Adrenal gland (tissue), 12 donors: Measurements from ENCODE around the gene MACF1. TPM values are rescaled to one million over a fixed set of nuclear protein-coding genes. Genes with fewer than 3 reads are reported as not detected.
A peak's percentile ranks its signal among the peaks of the same experiment; 100 is the strongest.

ENCODE experiments used
- DNase-seq, 7 donors: peaks; one replicate each; pipeline ENCODE4 v3.0.0-alpha.2; 2019 to 2020
- H3K27ac ChIP-seq, 5 donors: fragments of 200-600 bp; sonication (generic) in 4 of 5; 1 replicate in 3 of 5; 2 replicates in 2 of 5; pipeline versions ENCODE4 v1.5.1 to v1.8.0; 2016 to 2020; ENCODE audit warnings: mild to moderate bottlenecking in 1 of 5
- H3K27me3 ChIP-seq: fragments of 200-600 bp; 2 replicates; pipeline ENCODE4 v1.8.0; 2021
- H3K36me3 ChIP-seq, 2 donors: fragments of 200-600 bp; replicated peaks in 1 of 2; 1 replicate in 1 of 2; 2 replicates in 1 of 2; pipeline versions ENCODE4 v1.5.1 to v1.8.0; 2018 to 2022
- H3K4me1 ChIP-seq, 2 donors: fragments of 200-600 bp; replicated peaks in 1 of 2; 1 replicate in 1 of 2; 2 replicates in 1 of 2; pipeline versions ENCODE4 v1.5.1 to v1.8.0; 2018 to 2021
- H3K4me3 ChIP-seq, 4 donors: fragments of 200-600 bp; sonication (generic) in 3 of 4; one replicate each; pipeline ENCODE4 v1.5.1; 2016 to 2018
- H3K9me3 ChIP-seq, 3 donors: fragments of 200-600 bp; sonication (generic) in 1 of 3; replicated peaks in 1 of 3; 1 replicate in 2 of 3; 2 replicates in 1 of 3; pipeline versions ENCODE4 v1.5.1 to v1.8.0; 2016 to 2021
- POLR2A ChIP-seq, 2 donors: fragments of 450-650 bp; IDR thresholded peaks; one replicate each; pipeline ENCODE4 v1.6.1; 2017; ENCODE audit warnings: antibody characterized with exemption in 2 of 2, mild to moderate bottlenecking in 2 of 2, moderate library complexity in 1 of 2
- WGBS, 4 donors: extraction: QIAGEN DNeasy Blood & Tissue Kit in 2 of 4; methylation state at CpG; one replicate each; pipeline versions ENCODE4 v1.1.5 to v1.1.7; 2013 to 2017; 5-methylcytosine and 5-hydroxymethylcytosine counted together
- intact Hi-C, 2 donors: fragments of 100-400 bp; cut with DNase I; formaldehyde crosslinking; loops; one replicate each; pipeline versions ENCODE4 v1.14.1 to v1.15.0; 2022 to 2023
- polyA plus RNA-seq, 3 donors: library from polyadenylated mRNA; stranded (reverse); fragments of 200-250 nt in 2 of 3; fragments of 350-450 nt in 1 of 3; fragmentation: Illumina TruSeq in 1 of 3; extraction: RNeasy Lipid Tissue Mini Kit (QIAGEN cat#74804) in 1 of 3; gene quantifications; one replicate each; pipeline ENCODE4 v1.2.3, GENCODE V29; 2013 to 2014
- total RNA-seq, 9 donors: library from RNA; depleted of rRNA in 4 of 9; stranded (reverse); fragments of >200 nt in 4 of 9; fragments of 120-200 nt in 1 of 9; fragmentation: NEBNext Ultra II Directional in 1 of 9; extraction: Animal tissue kit (Norgen Biotek cat#: 25700) in 1 of 9; gene quantifications; one replicate each; pipeline versions ENCODE4 v1.1.0 to v1.2.4, GENCODE V29; 2013 to 2023
- TF ChIP-seq, protein P1 (sequence below), 6 experiments: fragments of 450-650 bp in 4 of 6; fragments of 200-600 bp in 2 of 6; sonication (generic) in 1 of 6; IDR thresholded peaks; 1 replicate in 5 of 6; 2 replicates in 1 of 6; pipeline versions ENCODE4 v1.5.1 to v1.8.0; 2016 to 2021; ENCODE audit warnings: antibody characterized with exemption in 6 of 6, mild to moderate bottlenecking in 2 of 6, moderate library complexity in 1 of 6
- donor health status: healthy with polysubstance abuse.
- donor health status: Bipolar disorder and iron deficiency.
- donor health status: DM: yes; HTN: yes; CAD: no.
- donor health status: DM: no; HTN: no; CAD: no.
- donor health status: DM: no; HTN: no; CAD: no.
- donor health status: DM: yes; HTN: yes; CAD: no.

The MACF1 gene
- total and polyA plus RNA-seq, 12 donors: 85.1 to 334 (median 219) TPM

DNA sequence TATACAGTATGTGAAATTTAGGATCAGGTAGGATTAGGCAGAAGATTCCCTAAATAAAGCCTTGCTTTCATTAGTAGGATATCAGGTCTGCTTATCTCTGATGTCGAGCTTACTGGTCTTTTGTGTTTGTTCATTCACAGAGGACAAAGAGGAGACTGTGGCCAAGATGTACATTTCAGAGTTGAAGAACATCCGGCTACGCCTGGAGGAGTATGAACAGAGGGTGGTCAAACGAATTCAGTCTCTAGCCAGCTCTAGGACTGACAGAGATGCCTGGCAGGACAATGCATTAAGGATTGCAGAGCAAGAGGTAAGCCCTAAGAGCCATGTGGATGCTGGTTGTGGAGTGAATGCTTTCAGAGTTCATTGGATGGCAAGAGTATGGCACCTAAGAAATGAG is 106.2 kb downstream of the MACF1 start:
- Histone ChIP-seq H3K4me1 (peaks cover 0 to 7% of the 10 kb centered on the region in 2 donors), H3K36me3 (peaks cover 0 to 72% of the 10 kb centered on the region in 2 donors)
- intact Hi-C loops: no loop called here

DNA sequence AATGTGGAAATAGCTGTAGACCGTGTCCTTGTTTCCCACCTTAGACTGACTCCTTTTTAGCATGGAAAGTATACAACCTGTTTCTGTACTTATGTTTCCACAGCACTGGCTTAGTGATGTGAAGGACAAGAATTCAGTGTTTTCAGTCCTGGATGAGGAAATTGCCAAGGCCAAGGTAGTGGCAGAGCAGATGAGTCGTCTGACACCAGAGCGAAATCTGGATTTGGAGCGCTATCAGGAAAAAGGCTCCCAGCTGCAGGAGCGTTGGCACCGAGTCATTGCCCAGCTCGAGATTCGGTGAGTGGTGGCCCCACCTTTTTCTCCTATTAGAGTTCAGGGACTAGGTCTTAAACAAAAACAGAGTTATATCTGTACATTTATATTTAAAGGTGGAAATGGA is 112.6 kb downstream of the MACF1 start:
- Histone ChIP-seq H3K36me3 (peaks cover 0 to 78% of the 10 kb centered on the region in 2 donors), H3K27me3 (no peaks in the 10 kb centered on the region), H3K4me1 (peaks cover 3 to 12% of the 10 kb centered on the region in 2 donors), H3K4me3 (no peak overlapping the region), H3K27ac (peak overlapping the region in 4 of 5 donors; percentile 18 to 67 (median 46)), H3K9me3 (no peaks in the 10 kb centered on the region)
- 34 to 48% (median 40%) methylated on average over 8 of the region's 8 CpGs for WGBS, 4 donors
- intact Hi-C loops: no loop called here
- TF ChIP-seq, protein P1, sequence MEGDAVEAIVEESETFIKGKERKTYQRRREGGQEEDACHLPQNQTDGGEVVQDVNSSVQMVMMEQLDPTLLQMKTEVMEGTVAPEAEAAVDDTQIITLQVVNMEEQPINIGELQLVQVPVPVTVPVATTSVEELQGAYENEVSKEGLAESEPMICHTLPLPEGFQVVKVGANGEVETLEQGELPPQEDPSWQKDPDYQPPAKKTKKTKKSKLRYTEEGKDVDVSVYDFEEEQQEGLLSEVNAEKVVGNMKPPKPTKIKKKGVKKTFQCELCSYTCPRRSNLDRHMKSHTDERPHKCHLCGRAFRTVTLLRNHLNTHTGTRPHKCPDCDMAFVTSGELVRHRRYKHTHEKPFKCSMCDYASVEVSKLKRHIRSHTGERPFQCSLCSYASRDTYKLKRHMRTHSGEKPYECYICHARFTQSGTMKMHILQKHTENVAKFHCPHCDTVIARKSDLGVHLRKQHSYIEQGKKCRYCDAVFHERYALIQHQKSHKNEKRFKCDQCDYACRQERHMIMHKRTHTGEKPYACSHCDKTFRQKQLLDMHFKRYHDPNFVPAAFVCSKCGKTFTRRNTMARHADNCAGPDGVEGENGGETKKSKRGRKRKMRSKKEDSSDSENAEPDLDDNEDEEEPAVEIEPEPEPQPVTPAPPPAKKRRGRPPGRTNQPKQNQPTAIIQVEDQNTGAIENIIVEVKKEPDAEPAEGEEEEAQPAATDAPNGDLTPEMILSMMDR (IDR thresholded peaks at IDR 0.05): no peak
- no peak for TF ChIP-seq POLR2A (IDR thresholded peaks at IDR 0.05)
- peak; percentile 51 to 85 (median 80) for DNase-seq

More for the DNA sequence above, 106.2 kb downstream of the MACF1 start:
- H3K9me3 ChIP-seq: no peaks in the 10 kb centered on the region
- no peaks in the 10 kb centered on the region for H3K27me3 ChIP-seq
- 87 to 97% (median 88%) methylated on average over 4 of the region's 4 CpGs for whole genome bisulfite sequencing, 4 donors
- no peak overlapping the region for H3K27ac ChIP-seq
- TF ChIP-seq, protein P1 (IDR thresholded peaks at IDR 0.05): no peak
- no peak for TF ChIP-seq POLR2A (IDR thresholded peaks at IDR 0.05)
- DNase-seq: no peak
- no peak overlapping the region for H3K4me3 ChIP-seq

DNA sequence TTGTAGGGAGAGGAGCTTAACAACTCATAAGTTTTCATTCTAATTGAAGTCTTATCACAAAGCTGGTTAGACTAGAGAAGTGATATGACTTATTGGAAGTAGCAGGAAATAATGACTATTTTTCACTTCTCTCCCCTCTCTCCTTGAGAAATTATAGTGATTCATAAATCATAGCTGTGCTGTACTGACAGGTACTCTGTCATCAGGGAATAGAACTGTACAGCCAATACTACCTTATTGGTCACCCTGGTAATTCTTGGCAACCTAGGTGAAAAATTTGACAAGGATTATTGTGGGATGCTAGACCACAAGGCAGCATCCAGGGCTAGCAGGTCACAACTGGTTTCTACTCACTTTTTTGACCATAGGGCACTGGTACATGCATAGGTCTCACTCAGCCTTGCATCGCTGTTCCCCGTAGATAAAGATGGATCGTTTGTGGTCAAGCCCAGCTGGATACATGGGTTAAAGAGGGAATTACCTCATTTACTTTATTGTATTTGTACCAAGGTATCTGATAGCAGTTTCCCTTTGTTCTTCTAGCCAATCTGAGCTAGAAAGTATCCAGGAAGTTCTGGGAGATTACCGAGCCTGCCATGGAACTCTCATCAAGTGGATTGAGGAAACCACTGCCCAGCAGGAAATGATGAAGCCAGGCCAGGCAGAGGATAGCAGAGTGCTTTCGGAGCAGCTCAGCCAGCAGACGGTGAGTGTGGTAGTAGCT is 113.6 kb downstream of the MACF1 start:
- H3K27ac ChIP-seq: peak overlapping the region in 2 of 5 donors; percentile 1 to 67
- 77 to 90% (median 83%) methylated on average over 6 of the region's 6 CpGs for WGBS, 4 donors
- DNase-seq: no peak
- H3K9me3 ChIP-seq: no peaks in the 10 kb centered on the region
- no peak overlapping the region for H3K4me3 ChIP-seq
- H3K27me3 ChIP-seq: no peaks in the 10 kb centered on the region
- peaks cover 0 to 78% of the 10 kb centered on the region in 2 donors for H3K36me3 ChIP-seq
- intact Hi-C loops: no loop called here
- TF ChIP-seq, protein P1 (IDR thresholded peaks at IDR 0.05): no peak
- TF ChIP-seq POLR2A (IDR thresholded peaks at IDR 0.05): no peak
- H3K4me1 ChIP-seq: peaks cover 3 to 12% of the 10 kb centered on the region in 2 donors

DNA sequence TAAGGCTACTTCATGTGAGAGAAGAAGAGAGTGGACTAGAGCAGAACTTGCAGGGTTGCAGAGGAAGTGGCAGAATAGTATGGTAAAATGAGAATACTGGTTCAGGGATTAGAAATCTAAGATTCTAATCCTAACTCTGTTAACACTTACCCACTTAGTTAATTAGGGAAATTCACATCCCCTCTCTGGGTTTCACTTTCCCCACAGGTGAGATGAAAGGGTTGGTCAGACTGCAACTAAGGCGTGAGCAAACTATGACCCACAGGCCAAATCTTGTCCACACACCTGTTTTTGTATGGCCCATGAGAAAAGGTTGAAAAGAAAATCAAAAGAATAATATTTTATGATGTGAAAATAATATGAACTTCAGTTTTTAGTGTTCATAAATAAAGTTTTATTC is 117.5 kb downstream of the MACF1 start:
- WGBS, 4 donors: 100% methylated on average over 1 of the region's 1 CpG
- Histone ChIP-seq H3K36me3 (peaks cover 0 to 95% of the 10 kb centered on the region in 2 donors), H3K9me3 (no peaks in the 10 kb centered on the region), H3K27me3 (no peaks in the 10 kb centered on the region), H3K4me1 (peaks cover 0 to 6% of the 10 kb centered on the region in 2 donors), H3K4me3 (no peak overlapping the region), H3K27ac (no peak overlapping the region)
- no peak for DNase-seq
- TF ChIP-seq, protein P1 (IDR thresholded peaks at IDR 0.05): no peak
- intact Hi-C loops: loop anchor here in 1 of 2 donors (10.0 kb wide), 1 partner anchor 113 kb away; no protein-coding TSS in a partner anchor
